Fibroblast of pulmonary artery (primary cell): ENCODE measurements around the gene TPD52L2.

Source experiments
- DNase-seq: peaks from one replicate; pipeline ENCODE4 v3.0.0-alpha.2; 2010; ENCODE audit warnings: low read depth
- H3K4me3 ChIP-seq: replicated peaks from 2 replicates; pipeline ENCODE4 v1.5.1; 2011; ENCODE audit warnings: low read depth, mild to moderate bottlenecking, control low read depth, low read length, moderate library complexity
- TF ChIP-seq, protein P1 (sequence below): IDR thresholded peaks from 2 replicates; pipeline ENCODE4 v1.5.1; 2011; ENCODE audit warnings: mild to moderate bottlenecking, control low read depth, low read length, inconsistent platforms; ENCODE audit errors: missing control alignments

TPD52L2 gene

DNA sequence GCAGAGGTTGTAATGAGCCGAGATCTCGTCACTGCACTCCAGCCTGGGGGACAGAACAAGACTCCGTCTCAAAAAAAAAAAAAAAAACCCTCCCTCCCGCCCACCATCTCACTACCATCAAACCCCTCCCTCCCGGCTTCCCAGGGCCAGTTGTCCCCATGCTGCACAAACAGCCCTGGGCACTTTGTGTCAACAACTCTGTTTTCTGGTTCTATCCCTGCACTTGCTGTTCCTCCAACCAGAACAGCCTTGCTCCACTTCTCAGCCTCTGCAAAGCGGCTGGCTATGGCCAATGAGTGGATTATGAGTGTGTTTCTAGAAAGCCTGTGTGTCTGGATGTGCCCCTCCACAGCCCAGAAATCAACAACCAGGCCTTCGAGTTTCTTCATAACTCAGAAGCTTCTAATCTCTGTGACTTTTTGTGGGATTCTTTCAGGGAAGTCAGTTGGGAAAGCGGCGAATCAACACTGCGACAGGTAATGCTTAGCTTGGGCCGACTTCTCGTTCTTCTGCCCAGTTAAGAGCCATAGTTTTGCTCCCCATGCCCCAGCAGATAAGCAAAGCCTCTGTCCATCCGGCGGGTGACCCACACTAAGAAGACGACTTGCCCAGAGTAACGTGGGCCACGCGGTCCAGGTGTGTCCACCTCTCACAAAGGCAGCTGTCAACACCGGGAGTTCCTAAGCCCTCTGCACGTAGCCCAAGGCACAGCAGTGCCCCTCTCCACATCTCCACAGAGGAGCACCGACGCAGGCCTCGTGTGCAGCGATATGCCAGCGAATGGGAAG is 39.5 kb upstream of the TPD52L2 start:
- no peak for DNase-seq
- TF ChIP-seq, protein P1, sequence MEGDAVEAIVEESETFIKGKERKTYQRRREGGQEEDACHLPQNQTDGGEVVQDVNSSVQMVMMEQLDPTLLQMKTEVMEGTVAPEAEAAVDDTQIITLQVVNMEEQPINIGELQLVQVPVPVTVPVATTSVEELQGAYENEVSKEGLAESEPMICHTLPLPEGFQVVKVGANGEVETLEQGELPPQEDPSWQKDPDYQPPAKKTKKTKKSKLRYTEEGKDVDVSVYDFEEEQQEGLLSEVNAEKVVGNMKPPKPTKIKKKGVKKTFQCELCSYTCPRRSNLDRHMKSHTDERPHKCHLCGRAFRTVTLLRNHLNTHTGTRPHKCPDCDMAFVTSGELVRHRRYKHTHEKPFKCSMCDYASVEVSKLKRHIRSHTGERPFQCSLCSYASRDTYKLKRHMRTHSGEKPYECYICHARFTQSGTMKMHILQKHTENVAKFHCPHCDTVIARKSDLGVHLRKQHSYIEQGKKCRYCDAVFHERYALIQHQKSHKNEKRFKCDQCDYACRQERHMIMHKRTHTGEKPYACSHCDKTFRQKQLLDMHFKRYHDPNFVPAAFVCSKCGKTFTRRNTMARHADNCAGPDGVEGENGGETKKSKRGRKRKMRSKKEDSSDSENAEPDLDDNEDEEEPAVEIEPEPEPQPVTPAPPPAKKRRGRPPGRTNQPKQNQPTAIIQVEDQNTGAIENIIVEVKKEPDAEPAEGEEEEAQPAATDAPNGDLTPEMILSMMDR = no peak
- no peak overlapping the region for H3K4me3 ChIP-seq

DNA sequence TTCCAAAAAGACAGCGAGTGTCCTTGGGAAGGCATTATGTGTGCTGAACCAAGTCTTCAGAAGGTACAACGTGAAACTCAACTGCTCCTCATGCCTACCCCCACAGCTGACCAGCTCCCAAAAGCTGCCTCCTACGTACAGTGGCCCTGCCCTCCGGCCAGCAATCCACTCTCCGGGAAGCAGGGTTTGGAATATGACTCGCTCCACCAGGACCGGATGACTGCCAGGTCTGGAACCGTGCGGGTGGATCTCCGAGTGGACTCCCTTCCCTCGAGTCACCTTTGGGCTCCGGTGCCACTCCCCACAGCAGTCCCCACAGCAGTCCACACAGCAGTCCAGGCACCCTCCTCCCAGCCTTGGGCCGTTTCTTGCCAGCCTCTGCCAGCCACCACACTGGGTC is 38.3 kb upstream of the TPD52L2 start:
- TF ChIP-seq, protein P1 = no peak
- no peak for DNase-seq
- H3K4me3 ChIP-seq = no peak overlapping the region

DNA sequence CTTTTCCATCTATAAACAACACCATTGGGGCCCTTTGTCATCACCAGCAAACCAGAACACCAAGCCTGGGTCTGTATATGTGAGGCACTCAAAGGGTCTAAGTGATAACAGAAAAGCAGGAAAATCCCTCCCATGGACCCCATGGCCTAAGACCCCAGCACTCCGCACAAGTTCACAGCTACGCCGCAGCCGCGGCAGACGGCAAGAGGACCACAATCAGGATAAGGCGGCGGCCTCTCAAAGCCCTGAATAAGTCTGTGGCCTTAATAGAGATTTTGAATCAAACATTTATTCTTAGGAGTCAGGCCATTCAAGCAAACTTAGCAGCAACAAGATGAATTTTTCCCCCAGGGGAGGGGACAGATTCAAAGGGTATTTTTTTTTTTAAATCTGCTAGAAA is 36.9 kb upstream of the TPD52L2 start:
- DNase-seq = no peak
- H3K4me3 ChIP-seq = no peak overlapping the region
- TF ChIP-seq, protein P1 = no peak

DNA sequence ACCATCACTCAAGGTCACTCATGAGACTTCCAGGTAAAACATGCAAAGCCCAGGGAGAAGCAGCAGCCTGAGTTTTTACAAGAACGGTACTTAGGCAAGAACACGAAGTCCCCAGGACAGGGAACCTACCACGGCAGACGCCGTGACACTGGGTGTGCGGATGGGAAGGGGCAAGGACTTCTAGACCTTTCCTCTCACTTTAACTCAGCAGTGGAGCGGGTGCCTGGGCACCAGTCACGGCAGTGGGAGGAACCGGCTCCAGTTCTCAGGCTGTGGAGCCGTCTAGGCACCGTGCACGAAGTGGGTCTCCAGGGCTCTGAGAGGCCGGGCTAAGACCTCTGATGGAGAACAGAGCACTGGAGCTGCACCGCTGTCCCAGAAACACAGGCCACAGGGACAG is 36.5 kb upstream of the TPD52L2 start:
- TF ChIP-seq, protein P1 = no peak
- no peak for DNase-seq
- H3K4me3 ChIP-seq = no peak overlapping the region

DNA sequence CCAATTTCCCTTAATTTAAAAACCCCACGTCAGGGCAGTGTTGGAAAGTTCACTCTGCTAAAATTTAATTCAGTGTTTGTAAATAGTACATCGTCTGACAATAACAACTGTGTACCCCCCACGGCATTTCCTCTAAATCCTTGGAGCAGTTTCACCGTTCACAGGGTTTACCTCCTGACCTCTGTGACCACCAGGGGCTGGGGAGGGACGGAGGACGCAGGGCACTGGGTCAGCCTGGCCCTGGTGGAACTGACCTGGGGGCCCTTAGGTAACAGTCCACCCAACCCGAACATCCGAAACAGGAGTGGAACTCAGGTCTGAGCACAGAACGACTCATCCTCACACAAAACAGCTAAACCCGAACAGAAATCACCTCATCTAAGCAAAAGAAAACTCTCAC is 36.1 kb upstream of the TPD52L2 start:
- H3K4me3 ChIP-seq = no peak overlapping the region
- DNase-seq = no peak
- TF ChIP-seq, protein P1 = no peak

DNA sequence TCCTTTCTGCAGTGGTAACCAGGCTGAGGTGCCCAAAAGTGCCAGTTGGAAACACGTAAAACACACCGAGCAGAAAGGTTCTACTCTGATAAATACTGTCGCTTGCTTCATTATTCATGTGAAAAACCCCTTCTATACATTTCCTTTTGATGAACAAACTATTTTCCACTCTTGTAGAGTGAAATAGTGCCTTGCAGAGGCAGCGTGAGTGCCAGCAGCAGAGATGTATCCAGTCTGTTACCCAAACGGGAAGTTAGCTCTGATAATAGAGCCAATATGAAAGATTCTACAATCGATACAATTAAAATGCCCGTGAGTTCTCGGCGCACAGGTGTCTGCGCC is 35.5 kb upstream of the TPD52L2 start:
- TF ChIP-seq, protein P1 = no peak
- DNase-seq = no peak
- H3K4me3 ChIP-seq = peak overlapping the region; percentile 65

DNA sequence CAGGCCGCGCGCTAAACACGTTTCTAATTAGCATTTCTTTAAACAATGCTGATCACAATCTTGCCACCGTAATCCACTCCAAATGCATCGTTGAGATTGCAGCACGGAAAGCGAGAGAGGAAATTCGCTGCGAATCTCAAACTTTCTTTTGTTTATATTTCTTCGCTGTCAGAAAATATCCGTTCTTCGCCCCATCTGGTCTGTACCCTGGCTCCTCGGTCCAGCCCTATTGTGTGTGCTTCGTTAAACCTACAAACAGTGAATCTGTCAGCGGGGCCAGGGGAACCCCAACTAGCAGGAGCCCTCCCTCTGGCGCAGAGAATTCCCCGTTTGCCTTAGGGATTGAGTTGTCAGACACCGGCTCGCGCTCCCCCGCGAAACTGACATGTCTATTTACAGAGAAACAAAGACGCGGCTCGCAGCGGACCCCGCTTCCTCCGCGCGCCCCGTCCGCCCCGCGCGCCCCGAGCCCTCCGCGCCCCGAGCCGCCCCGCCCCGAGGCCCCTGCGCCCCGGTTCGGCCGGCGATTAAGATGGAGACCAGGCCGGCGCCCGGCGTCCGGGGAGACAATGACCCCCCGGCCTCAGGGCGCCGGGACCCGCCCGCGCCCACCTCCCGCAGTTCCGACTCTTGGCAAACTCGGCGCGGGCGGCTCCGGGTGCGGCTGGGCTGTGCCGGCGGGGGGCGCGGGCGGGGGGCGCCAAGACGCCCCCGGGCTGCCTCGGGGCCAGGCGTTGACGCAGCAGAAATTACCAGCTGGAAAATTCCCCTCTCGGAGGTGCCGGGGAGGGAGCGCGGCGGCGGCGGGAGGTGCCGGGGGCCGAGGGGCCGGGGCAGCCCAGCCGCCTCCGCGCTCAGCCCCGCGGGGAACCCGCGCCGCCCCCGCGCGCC is 34.9 kb upstream of the TPD52L2 start:
- DNase-seq = no peak
- TF ChIP-seq, protein P1 = no peak
- peak overlapping the region; percentile 65 for H3K4me3 ChIP-seq
